BE2C (cell line): Measurements from ENCODE around the gene ADIRF. TPM values are rescaled to one million over a fixed set of nuclear protein-coding genes. Genes with fewer than 3 reads are reported as not detected.
"Not testable (repeated sequence)": the region's sequence is repeated elsewhere in the genome, so short reads cannot be mapped to it uniquely, and the experiment has no call there.

Experiments used
- DNase-seq: peaks from one replicate; pipeline ENCODE4 v3.0.0-alpha.2; 2020
- H3K27me3 ChIP-seq: fragments of 250-450 bp; sonication (Bioruptor Pico); 2 replicates; pipeline ENCODE4 v1.5.1; 2020; ENCODE audit warnings: mild to moderate bottlenecking
- H3K36me3 ChIP-seq: fragments of 250-450 bp; sonication (Bioruptor Pico); 2 replicates; pipeline ENCODE4 v1.5.1; 2020; ENCODE audit warnings: mild to moderate bottlenecking
- H3K4me1 ChIP-seq: fragments of 250-450 bp; sonication (Bioruptor Pico); 2 replicates; pipeline ENCODE4 v1.5.1; 2020
- H3K4me3 ChIP-seq: 2 replicates; pipeline ENCODE4 v1.5.1; 2011; ENCODE audit warnings: low read depth, low read length
- H3K9me3 ChIP-seq: fragments of 250-450 bp; sonication (Bioruptor Pico); 2 replicates; pipeline ENCODE4 v1.5.1; 2020
- polyA plus RNA-seq: library from polyadenylated mRNA; unstranded; fragments of >200 nt; gene quantifications from one replicate; pipeline ENCODE4 v1.2.1, GENCODE V29; 2012; ENCODE audit warnings: low read depth, missing spikeins; ENCODE audit not compliant: insufficient read length, insufficient read depth
- TF ChIP-seq, protein P1 (sequence below): IDR thresholded peaks from 2 replicates; pipeline ENCODE4 v1.5.1; 2012; ENCODE audit warnings: mild to moderate bottlenecking, low read depth, low read length

ADIRF gene
- not detected for polyA plus RNA-seq

DNA sequence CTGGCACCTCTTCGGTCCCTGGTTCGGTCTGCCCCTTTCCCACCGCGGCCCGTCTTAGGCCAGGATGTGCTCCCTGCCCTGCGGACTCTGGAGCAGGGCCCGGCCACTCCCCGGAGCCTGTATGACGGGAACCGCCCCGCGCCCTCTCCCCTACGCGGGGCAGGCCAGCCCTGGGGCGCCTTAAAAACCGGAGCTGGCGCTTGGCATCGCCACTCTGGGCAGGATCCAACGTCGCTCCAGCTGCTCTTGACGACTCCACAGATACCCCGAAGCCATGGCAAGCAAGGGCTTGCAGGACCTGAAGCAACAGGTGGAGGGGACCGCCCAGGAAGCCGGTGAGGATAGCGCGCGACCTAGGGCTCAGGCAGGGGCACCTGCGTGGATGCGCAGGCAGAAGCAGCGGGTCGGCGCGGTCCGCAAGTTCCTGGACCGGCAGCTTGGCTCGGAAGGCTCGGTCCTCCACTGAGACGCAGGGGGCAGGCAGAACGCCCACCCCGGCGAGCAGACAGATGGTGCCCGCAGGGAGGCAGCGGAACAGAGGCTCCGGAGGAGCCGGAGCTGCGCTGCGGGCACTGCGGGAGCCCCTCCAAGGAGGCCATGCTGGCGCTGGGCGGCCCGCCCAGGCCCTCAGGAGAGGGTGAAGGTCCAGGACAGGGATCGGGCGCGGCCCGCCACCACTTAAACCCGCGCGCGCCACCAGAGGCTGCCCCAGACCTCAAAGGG, at the start of gene ADIRF:
ADIRF (plus strand) TSS at position 212 of the 723 bp plus-strand sequence; CDS start at position 275, 63 bp downstream.
- no peaks in the 10 kb centered on the region for H3K36me3 ChIP-seq
- TF ChIP-seq, protein P1, sequence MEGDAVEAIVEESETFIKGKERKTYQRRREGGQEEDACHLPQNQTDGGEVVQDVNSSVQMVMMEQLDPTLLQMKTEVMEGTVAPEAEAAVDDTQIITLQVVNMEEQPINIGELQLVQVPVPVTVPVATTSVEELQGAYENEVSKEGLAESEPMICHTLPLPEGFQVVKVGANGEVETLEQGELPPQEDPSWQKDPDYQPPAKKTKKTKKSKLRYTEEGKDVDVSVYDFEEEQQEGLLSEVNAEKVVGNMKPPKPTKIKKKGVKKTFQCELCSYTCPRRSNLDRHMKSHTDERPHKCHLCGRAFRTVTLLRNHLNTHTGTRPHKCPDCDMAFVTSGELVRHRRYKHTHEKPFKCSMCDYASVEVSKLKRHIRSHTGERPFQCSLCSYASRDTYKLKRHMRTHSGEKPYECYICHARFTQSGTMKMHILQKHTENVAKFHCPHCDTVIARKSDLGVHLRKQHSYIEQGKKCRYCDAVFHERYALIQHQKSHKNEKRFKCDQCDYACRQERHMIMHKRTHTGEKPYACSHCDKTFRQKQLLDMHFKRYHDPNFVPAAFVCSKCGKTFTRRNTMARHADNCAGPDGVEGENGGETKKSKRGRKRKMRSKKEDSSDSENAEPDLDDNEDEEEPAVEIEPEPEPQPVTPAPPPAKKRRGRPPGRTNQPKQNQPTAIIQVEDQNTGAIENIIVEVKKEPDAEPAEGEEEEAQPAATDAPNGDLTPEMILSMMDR = no peak
- peaks cover 12% of the 10 kb centered on the region for H3K4me1 ChIP-seq
- H3K9me3 ChIP-seq = no peaks in the 10 kb centered on the region
- H3K4me3 ChIP-seq = no peak within 1 kb of the TSS
- no peaks in the 10 kb centered on the region for H3K27me3 ChIP-seq
- DNase-seq = no peak

DNA sequence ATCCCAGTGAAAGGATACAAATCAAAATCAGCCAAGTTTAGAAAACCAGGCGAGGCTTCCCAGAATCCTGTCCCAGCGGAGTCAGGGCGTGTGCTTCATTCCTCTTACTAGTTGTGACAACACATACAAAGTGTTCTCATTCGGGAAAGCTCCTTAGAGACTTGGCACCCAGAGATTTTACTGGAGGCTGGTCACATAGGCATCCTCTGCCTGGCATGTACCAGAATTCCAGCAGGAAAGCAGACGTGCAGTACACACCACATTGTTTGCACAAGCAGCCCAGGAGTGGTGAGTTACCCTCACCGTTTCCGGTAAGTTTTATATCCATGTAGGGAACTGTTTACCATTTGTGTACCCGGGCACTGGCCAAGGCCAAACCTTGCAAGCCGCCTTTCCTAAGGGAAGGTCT, 45.7 kb upstream of the ADIRF start:
- H3K4me3 ChIP-seq = no peak overlapping the region
- no peak for DNase-seq
- TF ChIP-seq, protein P1 = no peak

DNA sequence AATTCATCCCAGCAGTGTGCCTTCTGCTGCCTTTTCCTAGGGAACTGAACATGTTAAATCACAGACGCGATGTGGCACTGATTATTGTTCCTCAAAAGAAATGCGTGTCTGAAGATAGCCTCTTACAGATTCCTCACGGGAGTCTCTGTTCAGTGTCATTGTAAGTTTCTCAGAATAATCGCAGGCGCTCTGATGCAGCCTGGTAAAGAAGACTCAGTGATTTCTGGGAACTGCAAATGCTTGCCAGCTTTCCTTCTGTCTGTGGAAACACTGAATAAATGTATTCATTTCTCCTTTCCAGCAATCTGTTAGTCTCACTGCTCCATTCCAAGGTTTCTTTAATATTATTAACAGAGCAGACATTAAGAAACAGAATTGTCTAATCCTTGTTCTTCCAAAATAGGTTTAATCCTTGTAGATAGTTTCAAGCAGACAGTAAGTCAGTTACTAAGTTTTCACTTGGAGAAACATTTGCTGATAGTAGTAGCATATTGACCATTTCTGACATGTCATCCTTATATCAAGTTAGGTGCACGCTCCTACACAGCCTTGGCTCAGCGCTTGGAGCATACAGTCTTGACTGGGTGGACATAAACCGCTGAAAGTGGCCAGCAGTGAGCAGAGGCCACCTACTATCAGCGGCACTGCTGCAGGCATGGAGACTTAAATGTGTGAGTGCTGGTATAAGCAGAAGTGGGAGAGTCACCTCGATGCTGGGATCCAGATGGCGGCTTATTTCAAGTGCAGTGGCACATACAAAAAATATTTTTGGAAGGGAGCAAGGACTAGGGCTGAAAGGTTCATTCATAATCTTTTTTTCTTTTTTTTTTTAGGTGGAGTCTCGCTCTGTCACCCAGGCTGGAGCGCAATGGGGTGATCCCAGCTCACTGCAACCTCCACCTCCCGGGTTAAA, 38.6 kb upstream of the ADIRF start:
- H3K36me3 ChIP-seq = peaks cover 5% of the 10 kb centered on the region; the same call in 1 of the 2 replicates
- H3K9me3 ChIP-seq = no peaks in the 10 kb centered on the region
- no peaks in the 10 kb centered on the region for H3K27me3 ChIP-seq
- H3K4me1 ChIP-seq = no peaks in the 10 kb centered on the region
- TF ChIP-seq, protein P1 = no peak
- no peak for DNase-seq
- no peak overlapping the region for H3K4me3 ChIP-seq

More for the DNA sequence above, 45.7 kb upstream of the ADIRF start:
- Histone ChIP-seq H3K9me3 (no peaks in the 10 kb centered on the region), H3K4me1 (peaks cover 6% of the 10 kb centered on the region), H3K27me3 (no peaks in the 10 kb centered on the region), H3K36me3 (peaks cover 38% of the 10 kb centered on the region)

DNA sequence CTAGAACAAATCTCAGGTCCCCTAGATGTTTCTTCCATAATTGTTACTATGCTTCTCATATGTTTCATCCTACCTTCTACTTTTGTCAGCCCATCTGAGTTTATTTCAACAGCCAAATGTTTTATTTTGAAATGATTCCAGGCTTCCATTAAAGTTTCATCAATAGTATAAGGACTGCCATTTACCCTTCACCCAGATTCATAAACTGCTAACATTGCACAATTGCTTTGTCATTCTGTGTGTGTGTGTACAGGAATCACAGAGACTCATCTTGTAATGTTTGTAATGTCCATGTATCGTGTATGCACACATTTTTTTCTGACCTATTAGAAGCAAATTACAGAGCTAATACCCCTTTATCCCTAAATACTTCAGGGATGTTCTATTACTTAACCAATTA, 36.4 kb upstream of the ADIRF start:
- no peaks in the 10 kb centered on the region for H3K4me1 ChIP-seq
- TF ChIP-seq, protein P1 = no peak
- no peak for DNase-seq

DNA sequence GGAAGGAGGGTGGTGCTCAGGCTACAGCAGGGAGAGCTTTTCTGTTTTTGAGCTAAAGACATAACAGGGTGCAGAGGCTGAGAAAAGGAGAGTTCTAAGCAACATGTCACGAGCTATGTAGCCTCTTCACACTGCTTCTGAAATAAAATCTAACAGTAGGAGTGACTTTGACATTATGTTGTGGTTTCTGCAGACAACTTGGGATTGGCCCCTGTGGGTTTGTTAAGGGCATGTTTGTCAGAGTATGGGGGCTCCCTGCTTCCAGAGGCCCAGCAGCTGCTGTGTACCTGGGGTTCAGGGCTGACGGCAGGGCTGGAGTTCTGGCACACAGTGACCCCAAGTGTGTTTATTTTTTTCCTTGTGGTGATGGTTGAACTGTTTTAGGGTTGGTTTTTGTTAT, 35.6 kb upstream of the ADIRF start:
- H3K4me1 ChIP-seq = no peaks in the 10 kb centered on the region
- H3K36me3 ChIP-seq = peaks cover 5% of the 10 kb centered on the region; the same call in 1 of the 2 replicates
- DNase-seq = no peak
- TF ChIP-seq, protein P1 = no peak
- H3K9me3 ChIP-seq = no peaks in the 10 kb centered on the region
- no peaks in the 10 kb centered on the region for H3K27me3 ChIP-seq
- no peak overlapping the region for H3K4me3 ChIP-seq

More for the DNA sequence above, 36.4 kb upstream of the ADIRF start:
- Histone ChIP-seq H3K9me3 (no peaks in the 10 kb centered on the region), H3K27me3 (no peaks in the 10 kb centered on the region), H3K36me3 (peaks cover 5% of the 10 kb centered on the region; the same call in 1 of the 2 replicates), H3K4me3 (no peak overlapping the region)

DNA sequence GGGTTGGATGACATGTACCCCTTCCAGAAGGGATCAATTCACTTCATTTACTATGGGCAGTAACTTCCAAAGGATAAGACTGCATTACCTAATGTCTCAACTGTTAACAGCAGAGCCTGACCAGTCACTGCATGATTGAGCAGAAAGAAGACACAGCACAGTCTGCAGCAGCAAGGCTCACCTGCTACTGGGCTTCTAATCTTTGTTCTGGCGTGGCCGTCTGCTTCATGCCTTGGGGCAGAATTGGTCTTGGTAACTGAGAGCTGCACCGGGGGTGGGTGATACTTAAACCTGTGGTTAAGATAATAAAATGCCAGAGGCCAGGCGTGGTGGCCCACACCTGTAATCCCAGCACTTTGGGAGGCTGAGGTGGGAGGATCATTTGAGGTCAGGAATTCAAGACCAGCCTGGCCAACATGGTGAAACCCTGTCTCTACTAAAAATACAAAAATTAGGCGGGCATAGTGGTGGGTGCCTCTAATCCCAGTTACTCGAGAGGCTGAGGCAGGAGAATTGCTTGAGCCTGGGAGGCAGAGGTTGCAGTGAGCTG, 34.0 kb upstream of the ADIRF start:
- H3K4me3 ChIP-seq, H3K4me1 ChIP-seq: not testable (repeated sequence)

More for the DNA sequence above, 34.0 kb upstream of the ADIRF start:
- H3K9me3 ChIP-seq, DNase-seq, H3K36me3 ChIP-seq, H3K27me3 ChIP-seq: not testable (repeated sequence)
